WTC11 (cell line): ENCODE measurements around the gene APOL2. TPM values are rescaled to one million over a fixed set of nuclear protein-coding genes. Genes with fewer than 3 reads are reported as not detected.

ENCODE experiments used
- ATAC-seq: fragments of 200-7000 bp; cut with Tn5 transposase; 2 replicates; pipeline ENCODE4 v1.10.0; 2021; ENCODE audit warnings: mild to moderate bottlenecking, moderate library complexity
- CTCF ChIA-PET: fragments of 300-600 bp; sonication (Branson Sonifier 250); formaldehyde crosslinking; loops from one replicate; lab custom pipeline; 2021; ENCODE audit warnings: antibody characterized with exemption; lab: Charles Lee
- POLR2A ChIA-PET: fragments of 350-600 bp; sonication (Branson Sonifier 250); formaldehyde crosslinking; loops from one replicate; lab custom pipeline; 2021; ENCODE audit warnings: antibody characterized with exemption; lab: Charles Lee
- DNase-seq: peaks from one replicate; pipeline ENCODE4 v3.0.0; 2021; ENCODE audit warnings: low spot score
- H3K27ac Mint-ChIP-seq: 2 replicates; pipeline ENCODE4 v1.8.0; 2021; ENCODE audit warnings: mixed read lengths
- H3K27me3 Mint-ChIP-seq: 2 replicates; pipeline ENCODE4 v1.8.0; 2021; ENCODE audit warnings: low read depth, mild to moderate bottlenecking, moderate library complexity, mixed read lengths
- H3K36me3 Mint-ChIP-seq: 2 replicates; pipeline ENCODE4 v1.8.0; 2021; ENCODE audit warnings: mixed read lengths
- H3K4me1 Mint-ChIP-seq: 2 replicates; pipeline ENCODE4 v1.8.0; 2022; ENCODE audit warnings: mixed read lengths
- H3K4me3 Mint-ChIP-seq: 2 replicates; pipeline ENCODE4 v1.8.0; 2021; ENCODE audit warnings: mild to moderate bottlenecking, moderate library complexity, mixed read lengths
- H3K9me3 Mint-ChIP-seq: 2 replicates; pipeline ENCODE4 v1.8.0; 2021; ENCODE audit warnings: mixed read lengths
- CBFB ChIP-seq: sonication (generic); formaldehyde crosslinking; IDR thresholded peaks from 2 replicates; pipeline ENCODE4 v1.8.1; 2022; ENCODE audit warnings: mild to moderate bottlenecking, low read depth, missing genetic modification reagents
- CREM ChIP-seq: sonication (generic); formaldehyde crosslinking; IDR thresholded peaks from 2 replicates; pipeline ENCODE4 v1.8.1; 2022; ENCODE audit warnings: mild to moderate bottlenecking, missing genetic modification reagents, moderate library complexity
- ESRRA ChIP-seq: sonication (generic); formaldehyde crosslinking; IDR thresholded peaks from 2 replicates; pipeline ENCODE4 v1.8.1; 2022; ENCODE audit warnings: mild to moderate bottlenecking, missing genetic modification reagents, borderline replicate concordance
- ETV6 ChIP-seq: sonication (generic); formaldehyde crosslinking; IDR thresholded peaks from 2 replicates; pipeline ENCODE4 v1.8.1; 2022; ENCODE audit warnings: mild to moderate bottlenecking, missing genetic modification reagents
- HMGXB4 ChIP-seq: sonication (generic); formaldehyde crosslinking; IDR thresholded peaks from 2 replicates; pipeline ENCODE4 v1.8.1; 2023; ENCODE audit warnings: mild to moderate bottlenecking, moderate library complexity, missing genetic modification reagents
- JAZF1 ChIP-seq: fragments of 250-450 bp; sonication (Bioruptor Pico); IDR thresholded peaks from 2 replicates; pipeline ENCODE4 v1.9.0; 2021; ENCODE audit warnings: moderate library complexity, mild to moderate bottlenecking, inconsistent platforms
- KAT7 ChIP-seq: sonication (generic); formaldehyde crosslinking; IDR thresholded peaks from 2 replicates; pipeline ENCODE4 v1.8.1; 2023; ENCODE audit warnings: missing genetic modification reagents, mild to moderate bottlenecking, borderline replicate concordance
- MLX ChIP-seq: sonication (generic); formaldehyde crosslinking; IDR thresholded peaks from 2 replicates; pipeline ENCODE4 v1.8.1; 2023; ENCODE audit warnings: mild to moderate bottlenecking, missing genetic modification reagents, moderate library complexity
- MXD4 ChIP-seq: fragments of 250-450 bp; sonication (Bioruptor Pico); IDR thresholded peaks from 2 replicates; pipeline ENCODE4 v1.8.0; 2021; ENCODE audit warnings: mild to moderate bottlenecking, moderate library complexity, borderline replicate concordance
- NR1H2 ChIP-seq: sonication (generic); formaldehyde crosslinking; IDR thresholded peaks from 2 replicates; pipeline ENCODE4 v1.9.0; 2021; ENCODE audit warnings: mild to moderate bottlenecking, moderate library complexity, missing genetic modification reagents
- OVOL2 ChIP-seq: fragments of 250-450 bp; sonication (Bioruptor Pico); IDR thresholded peaks from 2 replicates; pipeline ENCODE4 v1.9.0; 2021; ENCODE audit warnings: mild to moderate bottlenecking, borderline replicate concordance
- TEAD4 ChIP-seq: sonication (generic); formaldehyde crosslinking; IDR thresholded peaks from 2 replicates; pipeline ENCODE4 v1.8.0; 2022; ENCODE audit warnings: mild to moderate bottlenecking, missing genetic modification reagents
- ZBTB21 ChIP-seq: sonication (generic); formaldehyde crosslinking; IDR thresholded peaks from 2 replicates; pipeline ENCODE4 v1.8.1; 2023; ENCODE audit warnings: mild to moderate bottlenecking, missing genetic modification reagents, borderline replicate concordance
- ZNF121 ChIP-seq: sonication (generic); formaldehyde crosslinking; IDR thresholded peaks from 2 replicates; pipeline ENCODE4 v1.8.0; 2023; ENCODE audit warnings: missing genetic modification reagents
- ZNF138 ChIP-seq: sonication (generic); formaldehyde crosslinking; conservative IDR thresholded peaks from 2 replicates; pipeline ENCODE4 v1.8.1; 2022; ENCODE audit warnings: mild to moderate bottlenecking, moderate library complexity, missing genetic modification reagents
- ZNF396 ChIP-seq: fragments of 250-450 bp; sonication (Bioruptor Pico); IDR thresholded peaks from 2 replicates; pipeline ENCODE4 v1.8.0; 2021; ENCODE audit warnings: mild to moderate bottlenecking, moderate library complexity, borderline replicate concordance
- ZNF416 ChIP-seq: fragments of 250-450 bp; sonication (Bioruptor Pico); IDR thresholded peaks from 2 replicates; pipeline ENCODE4 v1.9.0; 2021; ENCODE audit warnings: mild to moderate bottlenecking, inconsistent platforms
- ZNF423 ChIP-seq: fragments of 250-450 bp; sonication (Bioruptor Pico); IDR thresholded peaks from 2 replicates; pipeline ENCODE4 v2.1.2; 2022; ENCODE audit warnings: mild to moderate bottlenecking, moderate library complexity
- ZNF671 ChIP-seq: fragments of 250-450 bp; sonication (Bioruptor Pico); IDR thresholded peaks from 2 replicates; pipeline ENCODE4 v1.8.0; 2021; ENCODE audit warnings: mild to moderate bottlenecking
- total RNA-seq: library from RNA; stranded (reverse); gene quantifications from 3 replicates; pipeline ENCODE4 v1.2.3, GENCODE V29; 2021
- TF ChIP-seq, protein P1 (sequence below): fragments of 250-450 bp; sonication (Bioruptor Pico); IDR thresholded peaks from 2 replicates; pipeline ENCODE4 v2.1.2; 2022; ENCODE audit warnings: mild to moderate bottlenecking, moderate library complexity
- TF ChIP-seq, protein P2 (sequence below): fragments of 250-450 bp; sonication (Bioruptor Pico); IDR thresholded peaks from 2 replicates; pipeline ENCODE4 v1.8.0; 2021; ENCODE audit warnings: mild to moderate bottlenecking
- TF ChIP-seq, protein P3 (sequence below): sonication (generic); formaldehyde crosslinking; IDR thresholded peaks from 2 replicates; pipeline ENCODE4 v1.8.0; 2023; ENCODE audit warnings: missing genetic modification reagents
- TF ChIP-seq, protein P4 (sequence below): sonication (generic); formaldehyde crosslinking; IDR thresholded peaks from 2 replicates; pipeline ENCODE4 v1.8.0; 2023; ENCODE audit warnings: missing genetic modification reagents, mild to moderate bottlenecking, borderline replicate concordance
- TF ChIP-seq, protein P5 (sequence below): sonication (generic); formaldehyde crosslinking; IDR thresholded peaks from 2 replicates; pipeline ENCODE4 v1.8.1; 2023; ENCODE audit warnings: mild to moderate bottlenecking, missing genetic modification reagents

The APOL2 gene
- total RNA-seq, 1 experiment from 2014 or later, result 11.2 TPM

- TF ChIP-seq ZNF121 (CRISPR knock-in tag) (no peak), ZNF138 (CRISPR knock-in tag) (no peak), OVOL2 (CRISPR knock-in tag) (no peak)
- TF ChIP-seq, protein P1, sequence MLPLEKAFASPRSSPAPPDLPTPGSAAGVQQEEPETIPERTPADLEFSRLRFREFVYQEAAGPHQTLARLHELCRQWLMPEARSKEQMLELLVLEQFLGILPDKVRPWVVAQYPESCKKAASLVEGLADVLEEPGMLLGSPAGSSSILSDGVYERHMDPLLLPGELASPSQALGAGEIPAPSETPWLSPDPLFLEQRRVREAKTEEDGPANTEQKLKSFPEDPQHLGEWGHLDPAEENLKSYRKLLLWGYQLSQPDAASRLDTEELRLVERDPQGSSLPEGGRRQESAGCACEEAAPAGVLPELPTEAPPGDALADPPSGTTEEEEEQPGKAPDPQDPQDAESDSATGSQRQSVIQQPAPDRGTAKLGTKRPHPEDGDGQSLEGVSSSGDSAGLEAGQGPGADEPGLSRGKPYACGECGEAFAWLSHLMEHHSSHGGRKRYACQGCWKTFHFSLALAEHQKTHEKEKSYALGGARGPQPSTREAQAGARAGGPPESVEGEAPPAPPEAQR (CRISPR knock-in tag), result no peak
Observed at GRCh38 chr22:36224245-36224644, 15.1 kb downstream of the APOL2 start (continued).

GRCh38 chr22:36223504-36223903 is 15.8 kb downstream of the APOL2 start:
- Mint-ChIP-seq H3K4me1 (peaks cover 15% of the 10 kb centered on the region), H3K27ac (no peak overlapping the region), H3K9me3 (no peaks in the 10 kb centered on the region), H3K36me3 (peaks cover 11% of the 10 kb centered on the region; the same call in 1 of the 2 replicates), H3K4me3 (no peak overlapping the region)
- CTCF ChIA-PET, result no interaction called here
- ATAC-seq, result no peak
- DNase-seq, result no peak
- TF ChIP-seq KAT7 (CRISPR knock-in tag) (no peak), MLX (no peak), ESRRA (no peak), JAZF1 (CRISPR knock-in tag) (no peak), CREM (CRISPR knock-in tag) (no peak), HMGXB4 (CRISPR knock-in tag) (no peak), ZNF396 (CRISPR knock-in tag) (no peak), TEAD4 (no peak), ZNF138 (CRISPR knock-in tag) (no peak), ZNF423 (no peak), MXD4 (CRISPR knock-in tag) (no peak)
- TF ChIP-seq, protein P2, sequence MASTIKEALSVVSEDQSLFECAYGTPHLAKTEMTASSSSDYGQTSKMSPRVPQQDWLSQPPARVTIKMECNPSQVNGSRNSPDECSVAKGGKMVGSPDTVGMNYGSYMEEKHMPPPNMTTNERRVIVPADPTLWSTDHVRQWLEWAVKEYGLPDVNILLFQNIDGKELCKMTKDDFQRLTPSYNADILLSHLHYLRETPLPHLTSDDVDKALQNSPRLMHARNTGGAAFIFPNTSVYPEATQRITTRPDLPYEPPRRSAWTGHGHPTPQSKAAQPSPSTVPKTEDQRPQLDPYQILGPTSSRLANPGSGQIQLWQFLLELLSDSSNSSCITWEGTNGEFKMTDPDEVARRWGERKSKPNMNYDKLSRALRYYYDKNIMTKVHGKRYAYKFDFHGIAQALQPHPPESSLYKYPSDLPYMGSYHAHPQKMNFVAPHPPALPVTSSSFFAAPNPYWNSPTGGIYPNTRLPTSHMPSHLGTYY (CRISPR knock-in tag), result no peak
- TF ChIP-seq, protein P3, sequence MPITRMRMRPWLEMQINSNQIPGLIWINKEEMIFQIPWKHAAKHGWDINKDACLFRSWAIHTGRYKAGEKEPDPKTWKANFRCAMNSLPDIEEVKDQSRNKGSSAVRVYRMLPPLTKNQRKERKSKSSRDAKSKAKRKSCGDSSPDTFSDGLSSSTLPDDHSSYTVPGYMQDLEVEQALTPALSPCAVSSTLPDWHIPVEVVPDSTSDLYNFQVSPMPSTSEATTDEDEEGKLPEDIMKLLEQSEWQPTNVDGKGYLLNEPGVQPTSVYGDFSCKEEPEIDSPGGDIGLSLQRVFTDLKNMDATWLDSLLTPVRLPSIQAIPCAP (CRISPR knock-in tag), result no peak
- TF ChIP-seq, all 79 proteins: peak for 0
- POLR2A ChIA-PET, result no interaction called here
- no peaks in the 10 kb centered on the region for H3K27me3 Mint-ChIP-seq

- peaks cover 7% of the 10 kb centered on the region; the same call in 1 of the 2 replicates for H3K36me3 Mint-ChIP-seq
- DNase-seq (no peak), ATAC-seq (no peak)
- peaks cover 15% of the 10 kb centered on the region for H3K4me1 Mint-ChIP-seq
- H3K4me3 Mint-ChIP-seq, result no peak overlapping the region
- ChIA-PET CTCF (no interaction called here), POLR2A (no interaction called here)
- H3K9me3 Mint-ChIP-seq, result no peaks in the 10 kb centered on the region
- no peaks in the 10 kb centered on the region for H3K27me3 Mint-ChIP-seq
- 0 out of 2 replicates have a peak overlapping the region, but pooled peaks have one; percentile 58 for H3K27ac Mint-ChIP-seq
- TF ChIP-seq, protein P4, sequence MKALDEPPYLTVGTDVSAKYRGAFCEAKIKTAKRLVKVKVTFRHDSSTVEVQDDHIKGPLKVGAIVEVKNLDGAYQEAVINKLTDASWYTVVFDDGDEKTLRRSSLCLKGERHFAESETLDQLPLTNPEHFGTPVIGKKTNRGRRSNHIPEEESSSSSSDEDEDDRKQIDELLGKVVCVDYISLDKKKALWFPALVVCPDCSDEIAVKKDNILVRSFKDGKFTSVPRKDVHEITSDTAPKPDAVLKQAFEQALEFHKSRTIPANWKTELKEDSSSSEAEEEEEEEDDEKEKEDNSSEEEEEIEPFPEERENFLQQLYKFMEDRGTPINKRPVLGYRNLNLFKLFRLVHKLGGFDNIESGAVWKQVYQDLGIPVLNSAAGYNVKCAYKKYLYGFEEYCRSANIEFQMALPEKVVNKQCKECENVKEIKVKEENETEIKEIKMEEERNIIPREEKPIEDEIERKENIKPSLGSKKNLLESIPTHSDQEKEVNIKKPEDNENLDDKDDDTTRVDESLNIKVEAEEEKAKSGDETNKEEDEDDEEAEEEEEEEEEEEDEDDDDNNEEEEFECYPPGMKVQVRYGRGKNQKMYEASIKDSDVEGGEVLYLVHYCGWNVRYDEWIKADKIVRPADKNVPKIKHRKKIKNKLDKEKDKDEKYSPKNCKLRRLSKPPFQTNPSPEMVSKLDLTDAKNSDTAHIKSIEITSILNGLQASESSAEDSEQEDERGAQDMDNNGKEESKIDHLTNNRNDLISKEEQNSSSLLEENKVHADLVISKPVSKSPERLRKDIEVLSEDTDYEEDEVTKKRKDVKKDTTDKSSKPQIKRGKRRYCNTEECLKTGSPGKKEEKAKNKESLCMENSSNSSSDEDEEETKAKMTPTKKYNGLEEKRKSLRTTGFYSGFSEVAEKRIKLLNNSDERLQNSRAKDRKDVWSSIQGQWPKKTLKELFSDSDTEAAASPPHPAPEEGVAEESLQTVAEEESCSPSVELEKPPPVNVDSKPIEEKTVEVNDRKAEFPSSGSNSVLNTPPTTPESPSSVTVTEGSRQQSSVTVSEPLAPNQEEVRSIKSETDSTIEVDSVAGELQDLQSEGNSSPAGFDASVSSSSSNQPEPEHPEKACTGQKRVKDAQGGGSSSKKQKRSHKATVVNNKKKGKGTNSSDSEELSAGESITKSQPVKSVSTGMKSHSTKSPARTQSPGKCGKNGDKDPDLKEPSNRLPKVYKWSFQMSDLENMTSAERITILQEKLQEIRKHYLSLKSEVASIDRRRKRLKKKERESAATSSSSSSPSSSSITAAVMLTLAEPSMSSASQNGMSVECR (CRISPR knock-in tag), result no peak
- TF ChIP-seq ETV6 (CRISPR knock-in tag) (no peak), CBFB (CRISPR knock-in tag) (no peak), ZNF121 (CRISPR knock-in tag) (no peak), ZBTB21 (CRISPR knock-in tag) (no peak), NR1H2 (CRISPR knock-in tag) (no peak), ZNF416 (CRISPR knock-in tag) (no peak), ZNF671 (CRISPR knock-in tag) (no peak)
- TF ChIP-seq, protein P5, sequence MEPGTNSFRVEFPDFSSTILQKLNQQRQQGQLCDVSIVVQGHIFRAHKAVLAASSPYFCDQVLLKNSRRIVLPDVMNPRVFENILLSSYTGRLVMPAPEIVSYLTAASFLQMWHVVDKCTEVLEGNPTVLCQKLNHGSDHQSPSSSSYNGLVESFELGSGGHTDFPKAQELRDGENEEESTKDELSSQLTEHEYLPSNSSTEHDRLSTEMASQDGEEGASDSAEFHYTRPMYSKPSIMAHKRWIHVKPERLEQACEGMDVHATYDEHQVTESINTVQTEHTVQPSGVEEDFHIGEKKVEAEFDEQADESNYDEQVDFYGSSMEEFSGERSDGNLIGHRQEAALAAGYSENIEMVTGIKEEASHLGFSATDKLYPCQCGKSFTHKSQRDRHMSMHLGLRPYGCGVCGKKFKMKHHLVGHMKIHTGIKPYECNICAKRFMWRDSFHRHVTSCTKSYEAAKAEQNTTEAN (CRISPR knock-in tag), result no peak
Observed at GRCh38 chr22:36222887-36223450, 16.4 kb downstream of the APOL2 start.
